GM18505 (cell line): Measurements from ENCODE around the gene SORD.
"Not testable (repeated sequence)": the region's sequence is repeated elsewhere in the genome, so short reads cannot be mapped to it uniquely, and the experiment has no call there.

ENCODE experiments used
- ATAC-seq: cut with Tn5 transposase; IDR thresholded peaks from one replicate; pipeline ENCODE4 v1.9.1; 2021; ENCODE audit not compliant: unreplicated experiment
- POLR2A ChIP-seq: IDR thresholded peaks from 4 replicates; pipeline ENCODE4 v1.6.1; 2011; ENCODE audit warnings: borderline replicate concordance; ENCODE audit not compliant: insufficient read depth, insufficient read length; ENCODE audit errors: extremely low read depth

Gene SORD

DNA sequence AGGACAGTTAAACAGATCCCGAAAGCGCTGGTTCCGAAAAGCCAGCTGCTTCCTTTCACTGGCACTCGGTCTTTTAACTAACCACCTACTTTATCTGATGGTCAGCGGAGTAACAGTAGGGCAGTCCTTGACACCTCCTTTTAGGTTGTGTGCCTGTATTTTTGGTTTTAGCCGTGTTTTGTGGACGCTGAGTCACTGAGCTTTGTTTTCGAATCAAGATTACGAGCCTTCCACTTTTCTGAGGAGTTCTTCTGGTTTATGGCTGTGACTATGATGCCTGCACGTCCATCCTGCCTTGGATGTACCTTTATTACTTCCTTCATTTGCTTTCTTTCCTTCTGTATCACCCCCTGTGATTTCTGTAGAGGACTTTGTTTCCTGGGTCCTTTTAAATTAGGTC lies 59.4 kb downstream of the SORD start:
- not testable (repeated sequence) for ATAC-seq

DNA sequence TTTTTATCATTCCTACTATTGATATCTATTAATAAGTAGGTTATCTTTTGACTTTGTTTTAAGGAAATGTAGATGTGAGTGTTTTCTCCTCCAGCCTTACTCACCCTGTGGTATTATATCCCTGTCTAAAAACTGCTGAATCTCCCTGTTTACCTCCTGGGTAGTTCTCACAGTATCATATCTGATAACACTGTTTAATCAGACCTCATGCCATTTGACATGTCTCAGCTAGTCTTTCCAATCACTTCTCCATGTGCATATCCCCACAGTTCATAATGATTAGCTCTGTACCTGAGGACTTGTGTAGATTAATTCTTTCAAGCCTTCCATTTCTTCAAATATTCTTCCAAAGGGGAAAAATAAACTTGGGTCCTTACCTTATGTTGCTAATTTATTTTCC lies 60.2 kb downstream of the SORD start:
- no peak for ATAC-seq

DNA sequence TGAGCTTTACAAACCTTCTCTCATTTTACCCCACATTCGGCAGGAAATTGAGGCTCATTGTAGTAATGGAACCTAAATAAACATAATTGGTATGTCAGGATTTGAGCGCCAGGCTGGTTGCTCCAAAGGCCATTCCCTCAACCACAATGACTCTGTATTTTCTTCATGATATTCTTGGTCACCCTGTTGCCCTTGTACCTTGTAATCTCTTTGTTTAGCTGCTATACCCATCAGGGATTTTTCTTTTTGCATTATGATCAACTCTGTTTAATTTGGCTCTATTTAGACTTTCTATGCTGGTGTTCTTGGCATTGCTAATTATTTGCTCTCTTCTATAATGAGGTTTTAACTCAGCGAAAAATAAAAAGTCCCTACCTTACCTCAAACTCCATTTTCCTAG lies 61.2 kb downstream of the SORD start:
- no peak for TF ChIP-seq POLR2A
- ATAC-seq: no peak

More for the DNA sequence above, 60.2 kb downstream of the SORD start:
- TF ChIP-seq POLR2A: no peak

DNA sequence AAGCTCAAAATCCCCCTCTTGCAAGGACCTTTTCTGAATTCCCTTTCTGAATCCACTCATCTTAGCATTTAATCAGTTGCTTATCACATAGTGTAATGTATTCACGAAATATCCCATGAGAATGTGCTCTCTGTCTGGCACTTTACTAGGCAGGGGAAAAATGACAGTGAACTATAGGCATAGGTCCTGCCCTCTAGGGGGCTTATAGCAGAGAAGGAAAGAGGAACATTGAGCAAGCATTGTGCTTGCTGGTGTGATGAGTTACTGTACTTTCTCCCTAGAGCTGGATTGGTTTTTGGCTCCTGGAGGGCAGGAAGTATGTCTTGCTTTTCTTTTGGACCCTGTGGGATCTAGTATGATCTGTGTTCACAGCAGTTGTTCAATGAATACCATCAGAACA lies 64.5 kb downstream of the SORD start:
- ATAC-seq: no peak
- TF ChIP-seq POLR2A: no peak

DNA sequence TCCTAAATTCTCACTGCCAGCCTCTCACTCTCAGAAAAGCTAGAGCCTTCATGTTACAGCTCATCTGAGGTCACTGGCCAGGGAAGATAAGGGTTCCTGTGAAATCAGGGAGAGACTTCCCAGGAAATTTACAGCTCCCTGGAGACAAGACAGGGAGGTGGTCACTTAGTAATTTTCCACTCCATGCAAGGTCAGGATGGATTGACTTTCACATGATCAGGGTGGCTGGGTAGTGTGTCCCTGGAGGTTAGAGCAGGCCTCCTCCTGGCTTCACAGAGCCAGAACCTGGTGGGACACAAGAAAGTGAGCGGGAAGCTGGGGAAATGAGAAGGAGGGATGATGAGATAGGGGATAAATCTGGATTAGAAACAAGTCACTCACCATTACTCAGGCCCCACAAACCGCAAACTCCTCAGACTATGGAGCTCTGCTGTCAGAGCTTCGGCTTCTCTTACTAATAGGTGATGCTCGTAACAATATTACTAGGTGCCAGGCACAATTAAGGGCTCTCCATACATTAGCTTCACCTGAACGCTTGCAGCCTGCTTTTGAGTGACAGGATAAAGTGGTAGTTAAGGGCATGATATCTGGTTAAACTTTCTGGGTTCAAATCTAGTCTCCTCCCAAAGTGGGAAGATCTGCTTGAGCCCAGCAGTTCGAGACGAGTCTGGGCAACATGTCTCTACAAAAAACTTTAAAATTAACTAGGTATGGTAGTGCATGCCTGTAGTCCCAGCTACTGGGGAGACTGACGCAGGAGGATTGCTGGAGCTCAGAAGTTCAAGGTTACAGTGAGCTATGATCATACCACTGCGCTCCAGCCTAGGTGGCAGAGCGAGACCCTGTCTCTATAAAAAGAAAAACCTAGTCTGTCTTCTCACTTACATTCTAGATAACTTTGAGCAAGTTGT lies 66.1 kb downstream of the SORD start:
- TF ChIP-seq POLR2A: no peak
- no peak for ATAC-seq

DNA sequence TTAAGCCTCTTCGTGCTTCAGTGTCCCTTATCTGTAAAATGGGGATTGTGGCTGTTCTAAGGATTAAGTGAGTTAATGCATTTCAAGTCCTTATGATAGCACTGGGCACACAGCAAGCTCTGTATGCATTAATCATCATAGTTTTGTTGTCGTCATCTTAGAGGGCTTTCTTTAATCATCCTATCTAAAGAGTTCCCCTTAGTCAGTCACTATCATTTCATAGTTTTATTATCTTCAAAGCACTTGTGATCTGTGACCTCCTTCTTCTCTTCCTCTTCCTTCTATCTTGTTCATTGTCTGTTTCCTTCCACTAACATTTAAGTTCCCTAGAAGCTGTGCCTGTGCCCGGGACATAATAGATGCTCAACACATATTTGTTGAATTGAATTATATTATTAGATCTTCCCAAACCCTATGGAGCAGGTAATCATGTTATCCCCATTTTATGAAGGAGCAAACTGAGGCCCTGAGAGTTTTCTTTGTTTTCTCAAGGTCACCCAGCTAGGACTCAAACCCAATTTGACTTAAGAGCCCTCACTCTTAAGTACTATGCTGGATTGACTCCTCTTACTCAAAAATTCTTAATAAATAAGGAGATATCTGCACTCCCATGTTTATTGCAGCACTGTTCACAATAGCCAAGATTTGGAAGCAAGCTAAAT lies 66.8 kb downstream of the SORD start:
- TF ChIP-seq POLR2A: no peak
- ATAC-seq: no peak

DNA sequence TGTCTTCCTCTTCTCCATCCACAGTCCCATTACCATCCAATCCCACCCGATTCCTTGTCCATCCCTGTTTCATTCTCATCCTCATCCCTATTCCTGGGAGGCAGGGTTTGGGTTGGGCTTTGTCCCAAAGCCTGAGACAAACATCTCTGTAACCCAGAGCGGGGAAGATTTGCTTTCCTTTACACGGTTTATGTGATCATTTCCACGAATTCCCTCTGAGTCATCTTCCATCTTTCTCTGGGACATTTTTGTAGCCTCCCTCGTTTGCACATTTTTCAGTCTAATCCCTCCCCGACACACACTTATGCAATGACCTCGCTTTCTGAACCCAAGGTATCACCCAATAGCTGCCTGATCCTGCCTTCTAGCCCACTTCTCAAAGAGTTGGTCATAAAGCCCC lies 68.2 kb downstream of the SORD start:
- TF ChIP-seq POLR2A: no peak
- ATAC-seq: no peak

DNA sequence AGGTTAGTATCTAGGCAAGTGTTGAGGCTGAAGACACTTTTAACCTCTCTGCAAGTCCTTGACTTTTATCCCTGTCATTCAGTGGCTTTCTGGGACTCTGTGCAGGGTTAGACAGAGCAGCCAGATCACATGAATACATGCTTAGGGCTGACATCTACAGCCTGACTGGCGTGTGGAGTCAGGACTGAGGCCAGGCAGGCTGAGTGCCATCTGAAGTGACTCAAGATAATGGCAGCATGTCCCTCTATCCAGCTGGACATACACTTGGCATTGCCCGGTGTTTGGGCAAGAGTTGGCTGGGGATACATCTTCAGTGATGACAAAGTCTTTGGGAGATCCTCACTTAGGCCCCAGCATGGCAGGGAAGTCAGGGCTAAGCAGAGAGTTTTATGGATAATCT lies 68.6 kb downstream of the SORD start:
- no peak for TF ChIP-seq POLR2A
- ATAC-seq: no peak

DNA sequence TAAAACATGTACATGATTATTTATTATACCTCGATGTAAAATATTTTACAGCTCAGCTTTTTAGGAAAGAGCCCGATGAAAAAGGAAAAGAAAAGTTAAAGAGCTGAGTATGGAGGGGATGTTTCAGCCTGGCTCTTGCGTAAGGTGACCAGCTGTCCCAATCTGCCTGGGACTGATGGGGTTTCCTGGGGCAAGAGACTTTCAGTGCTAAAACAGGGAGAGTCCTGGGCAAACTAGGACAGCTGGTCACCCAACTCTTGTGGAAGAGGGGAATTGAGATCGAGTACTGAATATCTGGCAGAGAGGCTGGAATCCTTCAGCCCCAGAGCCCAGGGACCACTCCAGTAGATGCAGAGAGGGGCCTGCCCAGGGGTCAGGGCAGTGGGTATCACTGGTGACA lies 70.0 kb downstream of the SORD start:
- ATAC-seq: no peak
- no peak for TF ChIP-seq POLR2A

DNA sequence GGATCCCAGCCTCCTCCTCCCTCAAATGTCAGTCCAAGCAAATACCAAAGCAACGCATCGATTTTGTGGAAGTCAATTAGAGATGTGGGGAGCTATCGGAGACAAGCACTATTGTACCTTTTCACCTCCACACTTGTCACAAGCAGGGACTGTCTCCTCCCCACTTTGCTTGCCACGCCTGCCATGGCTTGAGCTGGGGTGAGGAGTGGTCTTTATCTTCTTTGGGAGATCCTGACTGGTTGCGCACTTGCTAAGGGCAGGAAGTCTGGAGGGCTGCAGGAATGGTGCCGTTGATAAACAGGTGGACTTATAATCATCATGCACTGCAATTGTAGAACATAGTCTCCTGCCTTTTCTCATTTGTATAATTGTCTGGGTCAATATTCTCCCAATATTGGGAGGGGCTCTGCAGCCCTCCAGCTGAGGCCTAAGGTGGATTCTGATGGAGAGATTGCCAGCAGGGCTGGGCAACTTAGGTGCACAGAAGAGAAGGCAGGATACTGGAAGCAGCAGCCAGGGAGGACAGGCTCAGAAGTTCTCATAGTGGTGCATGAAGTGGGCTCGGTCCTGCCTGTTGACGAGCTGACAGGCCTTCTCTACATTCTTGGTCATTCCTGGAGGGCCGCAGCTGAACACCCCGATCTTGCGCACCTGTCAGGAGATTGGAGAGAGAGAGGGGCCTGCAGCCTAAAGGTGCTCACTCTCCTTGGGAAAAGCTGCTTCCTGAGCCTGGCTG lies 70.8 kb downstream of the SORD start:
- no peak for TF ChIP-seq POLR2A

DNA sequence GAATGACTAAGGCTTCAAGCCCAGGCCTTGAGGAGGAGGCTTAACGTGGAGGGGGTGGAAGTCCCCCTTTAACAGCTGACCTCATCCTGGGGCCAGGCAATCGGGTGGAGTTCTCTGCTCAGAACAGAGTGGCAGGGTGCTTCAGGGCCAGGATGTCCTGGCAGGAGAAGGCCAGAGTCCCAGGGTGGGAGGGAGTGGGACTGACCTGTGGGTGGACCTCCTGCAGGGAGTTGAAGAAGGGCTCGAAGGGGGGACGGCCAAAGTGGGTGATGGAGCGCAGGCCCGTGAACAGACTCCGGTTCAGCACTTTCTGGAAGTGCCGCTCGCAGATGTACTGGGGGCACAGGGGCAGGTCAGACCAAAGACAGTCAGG lies 71.3 kb downstream of the SORD start:
- no peak for ATAC-seq
- no peak for TF ChIP-seq POLR2A

More for the DNA sequence above, 70.8 kb downstream of the SORD start:
- ATAC-seq: no peak

DNA sequence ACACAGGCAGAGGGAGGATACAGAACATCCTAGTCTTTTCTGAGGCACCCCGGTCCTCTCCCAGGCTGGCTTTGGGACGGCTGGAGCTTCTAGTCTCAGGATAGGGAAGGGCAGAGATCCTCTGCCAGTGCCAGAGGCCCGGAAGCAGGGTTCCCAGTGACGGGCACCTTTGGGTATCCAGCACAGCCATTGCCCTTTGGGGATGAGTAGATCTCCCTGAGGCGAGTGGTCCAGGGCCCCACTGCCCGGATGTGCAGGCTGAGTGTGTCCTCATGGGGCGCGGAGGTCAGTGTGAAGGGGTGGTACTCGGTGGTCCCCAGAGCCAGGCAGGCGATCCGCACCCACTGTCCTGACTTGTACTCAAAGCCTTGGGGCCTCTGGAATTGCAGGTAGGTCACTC lies 72.7 kb downstream of the SORD start:
- no peak for TF ChIP-seq POLR2A
- no peak for ATAC-seq

DNA sequence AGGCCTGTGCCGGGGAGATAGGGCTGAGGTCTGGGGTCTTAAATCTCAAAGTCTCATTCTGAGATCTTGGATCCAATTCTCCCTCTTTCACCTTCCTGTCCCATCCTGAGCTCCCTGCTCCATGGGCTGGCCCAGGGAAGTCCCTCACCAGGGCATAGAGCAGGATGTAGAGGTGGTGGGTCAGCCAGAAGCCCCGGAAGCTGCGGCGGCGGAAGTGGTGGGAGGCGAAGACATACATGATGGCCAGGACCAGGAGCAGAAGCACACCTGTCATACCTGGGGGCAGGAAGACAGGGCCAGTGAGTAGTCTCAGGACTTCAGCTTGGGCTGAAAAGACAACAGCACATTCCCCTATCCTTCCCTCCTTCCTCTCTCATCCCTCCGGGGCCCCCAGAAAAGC lies 74.5 kb downstream of the SORD start:
- no peak for TF ChIP-seq POLR2A
- ATAC-seq: no peak
